Common myeloid progenitor, CD34-positive (primary cell): ENCODE results near the gene IL1RAP.
A peak's percentile ranks its signal among the peaks of the same experiment; 100 is the strongest.

ENCODE experiments used
- CTCF ChIA-PET: fragments of 350-600 bp; sonication (Branson Sonifier 250); formaldehyde crosslinking; loops from one replicate; lab custom pipeline; 2021; ENCODE audit warnings: antibody characterized with exemption; lab: Charles Lee
- POLR2A ChIA-PET: fragments of 350-600 bp; sonication (Branson Sonifier 250); formaldehyde crosslinking; loops from one replicate; lab custom pipeline; 2021; ENCODE audit warnings: antibody characterized with exemption; lab: Charles Lee
- DNase-seq, 3 donors: peaks; one replicate each; pipeline versions ENCODE4 v3.0.0 to v3.0.0-alpha.2; 2013
- H3K27ac ChIP-seq, 2 experiments: 1 replicate in 1 of 2; 2 replicates in 1 of 2; pipeline ENCODE4 v1.7.0; 2013; ENCODE audit warnings: inconsistent platforms in 2 of 2, low read length in 2 of 2, mild to moderate bottlenecking in 2 of 2, low read depth in 1 of 2, moderate library complexity in 1 of 2; ENCODE audit not compliant: severe bottlenecking in 2 of 2, insufficient read depth in 1 of 2, poor library complexity in 1 of 2
- H3K27me3 ChIP-seq, 5 experiments: replicated peaks in 2 of 5; 1 replicate in 3 of 5; 2 replicates in 2 of 5; pipeline versions ENCODE4 v1.6.1 to v1.7.0; 2013; ENCODE audit warnings: low read length in 4 of 5, mild to moderate bottlenecking in 2 of 5, moderate library complexity in 2 of 5, inconsistent platforms in 1 of 5; ENCODE audit not compliant: insufficient read depth in 5 of 5, control insufficient read depth in 4 of 5
- H3K36me3 ChIP-seq, 4 experiments: 1 replicate in 2 of 4; 2 replicates in 2 of 4; pipeline versions ENCODE4 v1.6.1 to v1.7.0; 2013; ENCODE audit warnings: low read length in 3 of 4, control low read depth in 1 of 4, mild to moderate bottlenecking in 1 of 4; ENCODE audit not compliant: control insufficient read depth in 4 of 4, insufficient read depth in 4 of 4
- H3K4me1 ChIP-seq, 4 experiments: 1 replicate in 3 of 4; 2 replicates in 1 of 4; pipeline versions ENCODE4 v1.6.1 to v1.7.1; 2013; ENCODE audit warnings: low read length in 3 of 4, mild to moderate bottlenecking in 3 of 4, control low read depth in 1 of 4, inconsistent platforms in 1 of 4, moderate library complexity in 1 of 4; ENCODE audit not compliant: control insufficient read depth in 4 of 4, insufficient read depth in 4 of 4; ENCODE audit errors: control extremely low read depth in 1 of 4
- H3K4me3 ChIP-seq, 7 experiments: 1 replicate in 4 of 7; 2 replicates in 3 of 7; pipeline versions ENCODE4 v1.5.1 to v1.7.0; 2013; ENCODE audit warnings: mild to moderate bottlenecking in 7 of 7, low read length in 6 of 7, moderate library complexity in 6 of 7, inconsistent platforms in 2 of 7, low read depth in 2 of 7, control low read depth in 1 of 7; ENCODE audit not compliant: insufficient read depth in 4 of 7, control insufficient read depth in 1 of 7; ENCODE audit errors: extremely low read depth in 1 of 7
- H3K9me3 ChIP-seq, 5 experiments: 1 replicate in 4 of 5; 2 replicates in 1 of 5; pipeline versions ENCODE4 v1.6.1 to v1.7.1; 2013; ENCODE audit warnings: low read length in 4 of 5, mild to moderate bottlenecking in 2 of 5, inconsistent platforms in 1 of 5, low read depth in 1 of 5, moderate library complexity in 1 of 5; ENCODE audit not compliant: control insufficient read depth in 4 of 5, insufficient read depth in 2 of 5; ENCODE audit errors: control extremely low read depth in 1 of 5
- WGBS: methylation state at CpG from one replicate; pipeline ENCODE4 v1.1.5; 2013; ENCODE audit not compliant: insufficient coverage; 5-methylcytosine and 5-hydroxymethylcytosine counted together

The IL1RAP gene

DNA sequence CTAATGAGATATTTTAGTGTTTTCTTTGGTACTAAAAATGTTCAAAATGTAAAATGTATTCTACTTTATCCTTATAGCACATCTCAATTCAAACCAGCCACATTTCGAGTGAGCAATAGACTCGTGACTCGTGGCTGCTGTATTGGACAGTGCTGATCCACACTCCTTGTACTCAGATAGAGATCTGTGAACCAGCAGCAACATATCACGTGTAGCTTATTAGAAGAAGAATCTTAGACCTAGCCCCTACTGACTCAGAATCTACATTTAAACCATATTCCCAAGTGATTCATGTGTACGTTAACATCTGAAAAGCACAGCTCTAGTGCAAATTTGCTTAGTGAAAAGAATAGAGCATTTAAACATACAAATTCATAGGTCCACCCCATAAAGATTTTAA, 130.9 kb downstream of the IL1RAP start:
- H3K27me3 ChIP-seq, result peaks cover 0 to 3% (median 0%) of the 10 kb centered on the region in 5 experiments
- H3K4me3 ChIP-seq, result no peak overlapping the region
- POLR2A ChIA-PET, result no interaction called here
- H3K4me1 ChIP-seq, result peaks cover 15 to 36% (median 15%) of the 10 kb centered on the region in 4 experiments
- no peak overlapping the region for H3K27ac ChIP-seq
- 89% methylated on average over 4 of the region's 5 CpGs for WGBS
- CTCF ChIA-PET, result no interaction called here
- no peaks in the 10 kb centered on the region for H3K9me3 ChIP-seq
- peak in 2 of 3 donors; percentile 14 to 42 for DNase-seq
- peaks cover 0 to 26% (median 0%) of the 10 kb centered on the region in 4 experiments for H3K36me3 ChIP-seq

DNA sequence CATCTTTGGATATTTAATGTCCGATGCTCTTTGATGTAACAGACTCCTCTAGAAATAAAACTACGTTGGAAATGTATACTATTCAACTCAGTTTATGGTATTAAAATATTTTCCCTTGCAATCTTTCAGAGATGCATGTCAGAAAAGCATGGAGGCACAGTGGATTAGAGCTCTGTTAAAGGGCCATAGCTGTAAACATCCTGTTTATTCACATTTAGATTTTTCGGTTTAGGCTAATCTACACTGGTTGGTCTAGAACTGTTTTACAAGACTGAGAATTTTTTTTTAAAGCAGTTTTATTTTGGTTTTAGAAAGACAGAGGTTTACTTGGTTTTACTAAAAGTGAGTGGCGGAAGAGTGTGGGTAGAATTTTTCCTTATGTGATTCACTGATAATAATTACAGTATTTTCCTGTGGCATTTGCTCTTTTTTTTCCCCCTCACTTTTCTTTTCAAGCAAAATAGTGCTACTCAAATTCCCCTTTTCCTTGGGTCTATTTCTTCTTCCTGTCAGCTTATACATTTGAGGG, 132.1 kb downstream of the IL1RAP start:
- WGBS, result 33% methylated on average over 2 of the region's 4 CpGs
- peaks cover 15 to 36% (median 15%) of the 10 kb centered on the region in 4 experiments for H3K4me1 ChIP-seq
- no peak overlapping the region for H3K27ac ChIP-seq
- H3K36me3 ChIP-seq, result peaks cover 0 to 19% (median 0%) of the 10 kb centered on the region in 4 experiments
- no peaks in the 10 kb centered on the region for H3K9me3 ChIP-seq
- CTCF ChIA-PET, result interaction anchor here (0.7 kb wide), 1 partner anchor 55 kb away, joined by 3 read pairs; no protein-coding TSS in a partner anchor
- POLR2A ChIA-PET, result interaction anchor here (0.7 kb wide), 1 partner anchor 19 kb away, joined by 5 read pairs; no protein-coding TSS in a partner anchor
- H3K27me3 ChIP-seq, result peaks cover 0 to 3% (median 0%) of the 10 kb centered on the region in 5 experiments
- H3K4me3 ChIP-seq, result peak overlapping the region in 3 of 7 experiments; percentile 7 to 50 (median 25)
- DNase-seq, result peak; percentile 59 to 75 (median 70)

DNA sequence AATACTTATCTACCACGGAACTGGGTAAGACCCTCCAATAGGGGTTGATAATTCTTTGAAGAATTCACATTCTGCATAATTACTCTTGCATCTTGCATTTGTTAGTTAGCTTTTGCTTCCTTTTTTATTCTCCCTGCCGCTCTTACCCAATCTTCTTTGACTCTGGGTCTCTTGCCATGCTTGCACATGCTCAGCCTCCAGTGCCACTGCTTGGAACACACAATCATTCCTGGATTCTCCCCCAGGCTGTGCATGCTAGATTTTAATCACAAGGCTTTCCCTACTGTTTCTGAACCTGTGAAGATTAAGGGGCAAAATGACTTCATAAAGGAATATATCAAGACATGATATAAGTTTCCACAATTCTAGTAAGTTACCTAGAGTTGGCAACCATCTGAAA, 133.1 kb downstream of the IL1RAP start:
- DNase-seq, result peak in 1 of 3 donors; percentile 23
- Histone ChIP-seq H3K27ac (no peak overlapping the region), H3K27me3 (peaks cover 0 to 3% (median 0%) of the 10 kb centered on the region in 5 experiments), H3K9me3 (no peaks in the 10 kb centered on the region), H3K4me3 (no peak overlapping the region), H3K36me3 (peaks cover 0 to 17% (median 0%) of the 10 kb centered on the region in 4 experiments), H3K4me1 (peaks cover 14 to 33% (median 15%) of the 10 kb centered on the region in 4 experiments)
- CTCF ChIA-PET, result no interaction called here
- 73% methylated on average over 2 of the region's 2 CpGs for WGBS
- POLR2A ChIA-PET, result no interaction called here

DNA sequence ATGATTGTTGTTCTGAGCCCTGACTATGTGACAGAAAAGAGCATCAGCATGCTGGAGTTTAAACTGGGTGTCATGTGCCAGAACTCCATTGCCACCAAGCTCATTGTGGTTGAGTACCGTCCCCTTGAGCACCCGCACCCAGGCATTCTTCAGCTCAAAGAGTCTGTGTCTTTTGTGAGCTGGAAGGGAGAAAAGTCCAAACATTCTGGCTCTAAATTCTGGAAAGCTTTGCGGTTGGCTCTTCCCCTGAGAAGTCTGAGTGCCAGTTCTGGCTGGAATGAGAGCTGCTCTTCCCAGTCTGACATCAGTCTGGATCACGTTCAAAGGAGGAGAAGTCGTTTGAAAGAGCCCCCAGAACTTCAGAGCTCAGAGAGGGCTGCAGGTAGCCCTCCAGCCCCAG, 142.0 kb downstream of the IL1RAP start:
- 100% methylated on average over 5 of the region's 5 CpGs for WGBS
- no peak overlapping the region for H3K4me3 ChIP-seq
- no peaks in the 10 kb centered on the region for H3K36me3 ChIP-seq
- H3K9me3 ChIP-seq, result peaks cover 0 to 3% (median 0%) of the 10 kb centered on the region in 5 experiments
- no peaks in the 10 kb centered on the region for H3K27me3 ChIP-seq
- POLR2A ChIA-PET, result no interaction called here
- CTCF ChIA-PET, result interaction anchor here (1.0 to 1.8 kb wide), 2 partner anchors 9 to 33 kb away, joined by 3 to 5 read pairs; no protein-coding TSS in a partner anchor
- H3K4me1 ChIP-seq, result no peaks in the 10 kb centered on the region
- no peak for DNase-seq
- H3K27ac ChIP-seq, result no peak overlapping the region

DNA sequence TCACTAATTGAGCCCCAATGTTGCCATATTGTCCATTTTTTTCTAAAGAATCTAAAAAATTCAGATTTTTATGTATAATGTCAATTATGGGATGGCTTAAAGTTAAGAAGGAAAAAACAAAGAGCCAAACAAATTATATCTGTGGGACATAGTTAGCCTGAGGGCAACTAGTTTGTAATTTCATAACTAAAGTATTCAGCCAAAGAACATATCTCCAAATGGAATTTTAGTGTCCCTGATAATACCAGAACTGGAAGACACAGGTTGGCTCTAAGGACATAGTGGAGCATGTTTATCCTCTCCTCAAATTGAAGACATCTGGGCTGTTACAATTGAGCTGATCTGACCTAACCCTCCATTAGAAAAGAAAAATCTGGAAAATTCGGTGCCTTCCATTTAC, 144.2 kb downstream of the IL1RAP start:
- H3K9me3 ChIP-seq, result peaks cover 0 to 3% (median 0%) of the 10 kb centered on the region in 5 experiments
- POLR2A ChIA-PET, result no interaction called here
- H3K4me3 ChIP-seq, result no peak overlapping the region
- no peaks in the 10 kb centered on the region for H3K36me3 ChIP-seq
- no peaks in the 10 kb centered on the region for H3K27me3 ChIP-seq
- no peaks in the 10 kb centered on the region for H3K4me1 ChIP-seq
- WGBS, result no CpG with 5 or more reads among the region's 1 CpG
- CTCF ChIA-PET, result interaction anchor here (1.1 to 1.2 kb wide), 2 partner anchors 16 to 169 kb away, joined by 3 to 4 read pairs; no protein-coding TSS in a partner anchor
- no peak for DNase-seq
- H3K27ac ChIP-seq, result no peak overlapping the region

DNA sequence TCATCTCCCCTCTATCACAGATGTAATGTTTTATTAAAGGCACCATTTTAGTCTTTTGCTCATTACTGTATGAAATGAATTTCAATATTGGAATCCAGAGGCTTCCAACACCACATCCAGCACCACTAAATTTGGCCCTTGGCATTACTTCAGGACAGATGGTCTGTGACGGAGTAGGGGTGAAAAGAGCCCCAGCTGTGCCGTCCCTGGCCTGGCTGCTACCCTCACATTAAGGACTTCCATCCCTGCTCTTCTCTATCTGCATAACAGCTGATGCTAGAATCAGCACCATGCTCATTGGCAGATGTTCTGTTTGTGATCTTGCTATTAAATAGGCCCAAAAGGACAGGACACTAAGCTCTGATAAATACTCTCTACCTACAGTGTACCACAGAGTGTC, 152.9 kb downstream of the IL1RAP start:
- Histone ChIP-seq H3K27me3 (no peaks in the 10 kb centered on the region), H3K4me3 (no peak overlapping the region), H3K27ac (no peak overlapping the region), H3K4me1 (peaks cover 0 to 3% (median 2%) of the 10 kb centered on the region in 4 experiments), H3K36me3 (no peaks in the 10 kb centered on the region), H3K9me3 (no peaks in the 10 kb centered on the region)
- ChIA-PET CTCF (no interaction called here), POLR2A (no interaction called here)
- WGBS, result no CpG with 5 or more reads among the region's 2 CpGs
- DNase-seq, result no peak

DNA sequence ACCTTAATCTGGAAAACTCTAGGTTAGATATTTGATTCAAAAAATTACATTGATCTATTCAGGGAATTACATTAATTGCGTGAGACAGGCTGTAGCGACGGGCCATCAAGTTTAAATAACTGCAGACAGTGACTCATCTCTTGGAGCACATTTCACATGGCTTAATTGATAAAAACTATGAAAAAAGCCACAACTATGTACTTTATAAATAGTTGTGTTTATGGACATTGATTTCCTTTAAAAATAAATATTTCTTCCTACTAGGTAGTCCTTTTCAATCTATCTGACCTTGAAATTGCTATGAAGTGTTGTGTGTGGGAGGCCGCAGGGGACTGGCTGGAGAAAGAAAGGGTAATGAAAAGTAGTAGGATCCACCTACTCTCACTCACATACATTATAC, 157.8 kb downstream of the IL1RAP start:
- DNase-seq, result no peak
- no CpG with 5 or more reads among the region's 4 CpGs for WGBS
- Histone ChIP-seq H3K27ac (no peak overlapping the region), H3K4me1 (peaks cover 0 to 3% (median 0%) of the 10 kb centered on the region in 4 experiments), H3K9me3 (no peaks in the 10 kb centered on the region), H3K36me3 (no peaks in the 10 kb centered on the region), H3K4me3 (no peak overlapping the region), H3K27me3 (no peaks in the 10 kb centered on the region)
- ChIA-PET POLR2A (no interaction called here), CTCF (interaction anchor here (0.9 kb wide), 1 partner anchor 32 kb away, joined by 3 read pairs; no protein-coding TSS in a partner anchor)
